ENCODE data around the gene KDM6A. TPM values are rescaled to one million over a fixed set of nuclear protein-coding genes. Genes with fewer than 3 reads are reported as not detected.
A peak's percentile ranks its signal among the peaks of the same experiment; 100 is the strongest.
"Not testable (repeated sequence)": the region's sequence is repeated elsewhere in the genome, so short reads cannot be mapped to it uniquely, and the experiment has no call there.

KDM6A gene
- total RNA-seq, 1 donor from 2014 or later, result 28.0 TPM

- ATAC-seq, result no peak
Observed at GRCh38 chrX:44890247-44890646, 17.3 kb downstream of the KDM6A start.

GRCh38 chrX:44890687-44891086 is 17.7 kb downstream of the KDM6A start:
- not testable (repeated sequence) for ATAC-seq

- peak; percentile 46 for ATAC-seq
Observed at GRCh38 chrX:44891642-44892041, 18.7 kb downstream of the KDM6A start.

- ATAC-seq, result no peak
Observed at GRCh38 chrX:44896876-44897186, 23.8 kb downstream of the KDM6A start.

DNA sequence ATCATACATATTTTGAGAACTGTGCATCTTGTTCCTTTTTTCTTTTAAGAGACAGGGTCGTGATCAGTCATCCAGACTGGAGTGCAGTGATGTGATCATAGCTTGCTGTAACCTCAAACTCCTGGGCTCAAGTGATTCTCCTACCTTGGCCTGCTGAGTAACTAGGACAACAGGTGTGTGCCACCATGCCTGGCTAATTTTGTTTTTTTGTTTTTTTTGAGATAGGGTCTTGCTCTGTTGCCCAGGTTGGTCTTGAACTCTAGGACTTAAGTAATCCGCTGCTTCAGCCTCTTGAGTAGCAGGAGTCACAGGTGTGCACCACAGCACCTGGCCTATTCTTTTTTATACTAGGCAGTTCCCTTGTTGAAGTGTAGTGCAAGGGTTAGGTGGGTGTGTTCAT is 24.6 kb downstream of the KDM6A start:
- ATAC-seq, result no peak

DNA sequence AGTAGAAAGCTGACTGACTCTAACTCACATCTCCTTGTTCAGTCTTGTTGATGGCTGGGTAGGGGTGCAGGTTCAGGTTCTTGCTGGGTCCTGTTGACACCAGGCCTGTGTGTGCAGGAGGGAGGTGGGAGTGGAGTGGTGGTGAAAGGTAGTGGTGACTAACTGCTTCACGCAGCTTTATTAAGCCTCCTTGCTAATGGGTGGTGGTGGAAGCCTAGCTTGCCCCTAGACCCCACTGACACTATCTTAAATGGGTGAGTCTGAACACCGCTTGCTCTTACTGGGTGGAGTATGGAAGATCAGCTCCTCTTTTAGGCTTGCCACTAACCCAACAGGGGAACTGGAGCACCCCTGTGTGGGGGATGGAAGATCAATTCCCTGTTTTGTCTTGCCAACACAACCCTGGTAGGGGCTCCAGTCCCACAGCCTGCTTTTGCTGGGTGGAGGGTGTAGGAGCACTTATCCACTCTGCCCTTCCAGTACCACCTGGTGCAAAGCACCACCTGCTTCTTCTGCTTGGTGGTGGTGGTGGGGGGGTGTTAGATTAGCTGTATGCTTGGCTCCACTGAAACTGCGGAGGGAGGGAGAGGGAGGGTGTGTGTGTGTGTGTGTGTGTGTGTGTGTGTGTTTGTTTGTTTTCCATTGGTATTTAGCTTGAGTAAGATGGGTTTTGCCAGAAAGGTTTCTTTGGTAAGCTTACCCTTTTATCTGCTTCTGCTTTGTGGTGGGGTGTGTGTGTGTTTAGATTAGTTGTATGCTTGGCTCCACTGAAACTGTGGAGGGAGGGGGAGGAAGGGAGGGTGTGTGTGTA is 25.6 kb downstream of the KDM6A start:
- ATAC-seq, result peak; percentile 82

GRCh38 chrX:44899946-44900345 is 27.0 kb downstream of the KDM6A start:
- no peak for ATAC-seq

DNA sequence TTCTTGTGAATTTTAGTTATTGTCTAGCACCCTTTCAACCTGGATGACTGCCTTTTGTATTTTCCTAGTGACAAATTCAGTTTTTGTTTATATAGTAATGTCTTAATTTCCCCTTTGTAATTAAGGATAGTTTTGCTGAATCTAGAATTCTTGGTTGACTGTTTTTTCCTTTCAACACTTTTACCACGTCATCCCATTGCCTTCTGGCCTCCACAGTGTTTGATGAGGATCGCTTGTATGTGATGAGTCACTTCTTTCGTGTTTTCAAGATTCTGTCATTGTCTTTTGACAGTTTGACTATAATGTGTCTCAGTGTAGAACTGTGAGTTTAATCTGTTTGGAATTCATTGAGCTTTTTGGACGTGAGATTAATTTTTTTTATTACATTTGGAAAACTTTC is 30.1 kb downstream of the KDM6A start:
- ATAC-seq, result peak; percentile 66

- no peak for ATAC-seq
Observed at GRCh38 chrX:44903830-44904530, 31.0 kb downstream of the KDM6A start.

DNA sequence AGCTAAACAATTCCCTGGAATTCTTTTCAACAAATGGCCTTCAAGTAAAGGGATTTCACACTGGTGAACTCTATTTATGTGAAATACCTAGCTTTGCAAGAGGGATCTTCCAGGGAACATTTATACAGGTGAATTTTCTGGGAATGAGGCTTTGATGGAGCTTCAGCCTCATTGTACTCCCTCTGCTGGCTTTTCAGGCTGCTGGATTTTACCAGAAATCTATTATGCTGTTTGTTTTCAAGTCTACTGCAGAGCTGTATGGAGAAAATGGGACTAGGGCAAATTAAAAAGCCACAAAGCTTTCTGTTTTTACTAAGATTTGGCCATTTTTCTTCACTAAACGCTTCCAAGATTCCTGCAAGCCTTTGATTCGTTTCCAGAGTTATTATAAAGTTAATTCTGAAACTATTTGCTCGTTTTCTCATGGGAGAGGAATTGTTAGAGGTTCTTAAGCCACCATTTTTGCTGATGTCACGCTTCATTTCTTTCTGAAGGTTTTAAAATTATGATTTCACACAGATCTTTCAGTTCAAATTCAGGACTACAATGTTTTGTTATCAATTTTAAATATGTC is 31.6 kb downstream of the KDM6A start:
- no peak for ATAC-seq

GRCh38 chrX:44906041-44906440 is 33.1 kb downstream of the KDM6A start:
- ATAC-seq, result peak; percentile 25

- no peak for ATAC-seq
Observed at GRCh38 chrX:44906542-44906941, 33.6 kb downstream of the KDM6A start.

- ATAC-seq, result no peak
Observed at GRCh38 chrX:44908153-44908552, 35.2 kb downstream of the KDM6A start.

GRCh38 chrX:44908827-44909226 is 35.8 kb downstream of the KDM6A start:
- no peak for ATAC-seq

DNA sequence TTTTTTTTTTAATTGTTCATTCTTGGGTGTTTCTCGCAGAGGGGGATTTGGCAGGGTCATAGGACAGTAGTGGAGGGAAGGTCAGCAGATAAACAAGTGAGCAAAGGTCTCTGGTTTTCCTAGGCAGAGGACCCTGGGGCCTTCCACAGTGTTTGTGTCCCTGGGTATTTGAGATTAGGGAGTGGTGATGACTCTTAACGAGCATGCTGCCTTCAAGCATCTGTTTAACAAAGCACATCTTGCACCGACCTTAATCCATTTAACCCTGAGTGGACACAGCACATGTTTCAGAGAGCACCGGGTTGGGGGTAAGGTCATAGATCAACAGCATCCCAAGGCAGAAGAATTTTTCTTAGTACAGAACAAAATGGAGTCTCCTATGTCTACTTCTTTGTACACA is 37.5 kb downstream of the KDM6A start:
- ATAC-seq, result not testable (repeated sequence)

DNA sequence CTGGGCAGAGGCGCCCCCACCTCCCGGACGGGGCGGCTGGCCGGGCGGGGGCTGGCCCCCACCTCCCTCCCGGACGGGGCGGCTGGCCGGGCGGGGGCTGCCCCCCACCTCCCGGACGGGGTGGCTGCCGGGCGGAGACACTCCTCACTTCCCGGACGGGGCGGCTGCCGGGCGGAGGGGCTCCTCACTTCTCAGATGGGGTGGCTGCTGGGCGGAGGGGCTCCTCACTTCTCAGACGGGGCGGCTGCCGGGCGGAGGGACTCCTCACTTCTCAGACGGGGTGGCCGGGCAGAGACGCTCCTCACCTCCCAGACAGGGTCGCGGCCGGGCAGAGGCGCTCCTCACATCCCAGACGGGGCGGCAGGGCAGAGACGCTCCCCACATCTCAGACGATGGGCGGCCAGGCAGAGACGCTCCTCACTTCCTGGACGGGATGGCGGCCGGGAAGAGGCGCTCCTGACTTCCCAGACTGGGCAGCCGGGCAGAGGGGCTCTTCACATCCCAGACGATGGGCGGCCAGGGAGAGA is 38.1 kb downstream of the KDM6A start:
- not testable (repeated sequence) for ATAC-seq

DNA sequence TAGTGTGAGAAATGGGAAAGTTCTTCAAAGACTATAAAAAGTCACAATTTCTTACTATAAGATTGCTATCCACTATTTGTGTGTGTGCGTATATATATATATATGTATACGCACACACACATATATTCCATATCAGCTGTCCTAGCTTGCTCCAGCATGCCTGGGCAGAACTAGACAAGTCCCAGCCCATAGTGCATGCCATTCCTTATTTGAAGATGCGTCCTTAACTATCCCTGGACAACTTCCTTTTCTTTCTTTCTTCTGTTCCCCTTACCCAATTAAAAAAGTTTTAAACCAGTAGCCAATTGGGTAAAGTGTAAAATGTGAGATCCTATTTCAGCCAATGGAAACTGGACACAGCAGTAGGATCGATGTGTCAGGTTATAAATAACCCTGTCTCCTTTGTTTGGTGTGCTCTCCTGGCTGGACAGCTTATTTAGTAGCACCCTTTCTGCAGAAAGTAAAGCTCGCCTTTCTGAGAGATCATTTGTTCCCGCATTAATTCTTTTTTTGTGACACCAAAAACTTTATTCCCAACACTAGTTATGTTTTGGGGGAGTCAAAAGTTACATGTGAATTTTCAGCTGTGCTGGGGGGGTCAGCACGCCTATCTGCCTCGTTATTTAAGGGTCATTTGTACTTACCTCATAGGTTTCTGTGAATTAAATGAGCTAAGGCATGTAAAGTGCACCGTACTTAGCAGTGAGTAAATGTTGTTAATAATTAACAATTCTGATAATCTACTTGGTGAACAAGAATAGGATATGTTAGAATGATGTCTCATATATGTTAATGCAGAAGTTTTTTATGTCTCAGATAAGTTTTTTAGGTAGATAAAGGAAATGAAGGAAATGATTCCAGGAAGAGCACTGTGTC is 40.9 kb downstream of the KDM6A start:
- no peak for ATAC-seq

DNA sequence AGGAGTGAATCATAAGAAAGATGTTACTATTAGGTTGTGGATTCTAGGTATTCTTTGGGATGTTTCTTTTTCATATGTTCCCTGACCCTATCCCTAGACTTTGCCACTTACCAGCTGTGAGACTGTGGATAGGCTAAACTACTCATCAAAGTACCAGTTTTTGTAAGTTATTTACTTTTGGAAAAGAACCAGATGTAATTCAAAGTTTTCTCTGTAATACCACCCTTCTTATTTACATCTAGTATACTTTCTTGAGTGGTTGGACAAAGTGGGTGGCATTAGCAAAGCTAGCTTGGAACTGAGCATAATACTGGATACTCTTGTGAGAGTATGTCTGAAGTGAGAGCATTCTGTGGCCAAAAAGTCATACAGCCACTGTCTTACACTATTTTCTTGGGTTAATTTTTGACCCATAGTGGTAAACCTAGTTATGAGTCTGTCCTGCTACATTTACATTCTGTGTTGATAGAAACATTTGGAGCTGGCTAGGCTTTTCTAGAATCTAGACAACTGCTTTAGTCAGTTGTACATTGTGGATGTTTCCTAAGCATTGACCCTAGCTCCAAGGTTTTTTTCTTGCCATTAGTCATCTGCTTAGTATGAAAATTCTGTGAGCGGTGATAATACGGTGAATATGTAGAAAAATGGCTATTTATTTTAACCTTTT is 41.7 kb downstream of the KDM6A start:
- no peak for ATAC-seq

DNA sequence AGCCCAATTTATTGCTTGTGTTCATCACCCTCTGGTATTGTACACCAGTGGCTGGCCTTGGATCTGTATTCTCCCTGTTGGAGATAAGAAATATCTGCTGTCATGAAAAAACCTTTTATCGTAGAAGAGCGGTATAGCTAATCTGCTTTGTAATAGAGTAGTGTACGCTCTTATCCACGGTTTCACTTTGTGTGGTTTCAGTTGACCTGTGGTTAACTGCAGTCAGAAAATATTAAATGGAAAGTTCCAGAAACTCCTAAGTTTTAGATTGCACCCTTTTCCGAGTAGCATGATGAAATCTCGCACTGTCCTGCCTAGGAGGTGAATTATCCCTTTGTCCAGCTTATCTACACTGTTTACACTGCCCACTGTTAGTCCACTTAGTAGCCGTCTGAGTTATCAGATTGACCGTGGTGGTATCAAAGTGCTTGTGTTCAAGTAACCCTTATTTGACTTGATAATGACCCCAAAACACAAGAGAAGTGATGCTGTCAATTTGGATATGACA is 42.4 kb downstream of the KDM6A start:
- no peak for ATAC-seq

- ATAC-seq, result no peak
Observed at GRCh38 chrX:44918722-44919121, 45.7 kb downstream of the KDM6A start.

DNA sequence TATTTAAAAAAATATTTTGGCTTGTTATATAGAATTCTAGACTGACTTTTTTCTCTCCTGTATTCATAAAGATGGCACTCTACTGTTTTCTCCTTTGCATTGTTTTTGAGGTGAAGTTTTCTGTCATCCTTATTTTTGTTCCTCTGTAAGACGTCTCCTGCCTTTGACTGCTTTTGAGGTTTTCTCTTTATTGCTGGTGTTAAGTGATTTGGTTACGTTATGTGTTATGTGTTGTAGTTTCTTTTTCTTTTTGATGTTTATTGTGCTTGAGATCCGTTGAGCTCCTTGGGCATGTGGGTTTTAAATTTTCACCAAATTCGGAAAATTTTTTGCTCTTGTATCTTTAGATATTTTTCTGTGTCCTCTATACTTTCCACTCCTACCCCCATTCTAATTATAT is 50.0 kb downstream of the KDM6A start:
- no peak for ATAC-seq

DNA sequence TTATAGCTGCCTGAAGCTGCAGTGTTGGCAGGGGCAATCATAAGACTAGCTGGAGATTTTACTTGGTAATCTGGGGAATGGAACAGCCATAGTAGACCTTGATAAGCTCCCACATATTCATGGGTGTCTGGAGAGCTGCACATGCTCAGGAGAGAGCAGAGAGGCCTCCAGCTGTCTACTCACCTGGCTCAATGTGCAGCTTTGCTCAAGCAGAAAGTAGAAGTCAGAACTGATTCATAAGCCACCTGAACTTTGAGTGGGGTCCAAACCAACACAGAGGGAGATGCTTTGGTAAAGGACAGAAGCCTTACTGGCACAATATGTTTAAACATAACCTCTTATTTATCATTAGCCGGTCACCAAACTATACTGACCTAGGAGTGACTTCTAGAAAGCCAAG is 54.4 kb downstream of the KDM6A start:
- ATAC-seq, result no peak

Data from esophagus mucosa (tissue), 1 donor.